ENCODE data around the gene CDHR1. TPM values are rescaled to one million over a fixed set of nuclear protein-coding genes. Genes with fewer than 3 reads are reported as not detected.
"Not testable (repeated sequence)": the region's sequence is repeated elsewhere in the genome, so short reads cannot be mapped to it uniquely, and the experiment has no call there.

The CDHR1 gene
- total RNA-seq, 1 donor from 2014 or later: 0.66 TPM

- DNase-seq (ENCODE audit: low spot score): no peak
Observed at GRCh38 chr10:84175436-84175835, 18.9 kb upstream of the CDHR1 start.

- DNase-seq (ENCODE audit: low spot score): no peak
Observed at GRCh38 chr10:84176351-84176750, 18.0 kb upstream of the CDHR1 start.

DNA sequence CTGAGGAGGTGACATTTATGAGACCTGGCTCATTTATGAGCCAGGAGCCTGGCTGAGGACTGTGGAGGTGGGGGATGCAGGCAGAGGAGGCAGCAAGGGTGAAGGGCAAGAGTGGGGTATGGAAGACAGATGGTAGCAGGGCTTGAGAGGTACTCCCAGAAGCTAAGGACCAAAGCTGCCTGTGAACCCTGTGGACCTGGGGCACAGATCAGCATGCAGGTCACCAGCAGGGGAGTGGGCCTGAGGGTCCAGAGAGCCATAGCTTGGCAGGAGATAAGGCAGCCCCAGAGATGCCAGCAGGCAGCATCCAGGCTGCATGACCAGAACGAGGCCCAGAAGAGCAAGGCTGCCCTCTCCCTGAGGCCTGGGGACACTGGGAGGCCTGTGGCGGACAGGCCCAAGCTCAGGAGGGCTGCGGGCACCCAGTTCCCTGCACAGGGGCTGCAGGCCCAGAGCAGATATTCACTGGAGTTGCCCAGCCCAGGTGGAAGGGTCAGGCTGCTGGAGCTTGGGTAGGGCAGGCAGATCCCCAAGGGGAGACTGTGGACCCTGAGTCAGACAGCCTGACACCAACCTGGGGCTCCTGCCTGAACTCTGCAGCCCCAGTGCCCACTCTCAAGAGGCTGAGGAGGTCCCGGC lies 17.4 kb upstream of the CDHR1 start:
- no peak for DNase-seq (ENCODE audit: low spot score)

DNA sequence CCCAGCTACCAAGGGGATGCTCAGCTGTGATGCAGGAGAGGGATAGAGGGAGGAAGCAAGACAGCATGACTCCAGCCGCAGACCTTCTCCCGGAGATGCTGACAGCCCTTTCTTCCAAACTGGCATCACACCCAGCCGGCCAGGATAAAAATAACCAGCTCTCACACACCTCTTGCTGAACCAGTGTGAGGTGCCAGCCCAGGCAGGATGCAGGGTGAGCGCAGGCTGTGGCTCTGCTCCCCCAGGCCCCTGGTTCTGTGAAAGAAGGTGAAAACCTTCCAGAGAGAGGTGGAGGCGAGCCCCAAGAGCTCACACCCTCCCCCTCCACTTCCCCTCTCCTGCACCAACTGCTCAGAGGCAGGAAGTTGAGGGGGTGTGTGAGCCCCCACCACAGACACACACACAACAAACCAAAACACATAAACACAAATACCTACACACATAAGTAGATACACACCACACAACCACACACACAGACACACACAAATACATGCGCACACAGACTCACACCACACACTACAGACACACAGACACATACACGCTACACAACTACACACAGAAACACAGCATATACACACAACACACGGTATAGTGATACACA lies 16.7 kb upstream of the CDHR1 start:
- DNase-seq (ENCODE audit: low spot score): peak; percentile 36

DNA sequence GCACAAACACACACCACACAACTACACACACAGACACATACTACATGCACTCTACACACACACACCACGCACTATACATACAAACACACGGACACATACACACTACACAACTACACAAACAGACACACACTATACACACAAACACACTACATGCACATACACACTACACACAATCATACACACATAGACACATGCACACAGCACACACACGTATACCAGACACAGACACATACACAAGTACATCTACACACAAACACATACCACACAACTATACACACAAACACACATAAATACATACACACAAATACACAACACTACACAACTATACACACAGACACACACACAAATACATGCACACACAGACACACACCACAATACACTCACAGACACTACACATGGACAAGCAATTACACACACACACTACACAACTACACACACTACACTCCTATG lies 16.2 kb upstream of the CDHR1 start:
- no peak for DNase-seq (ENCODE audit: low spot score)

DNA sequence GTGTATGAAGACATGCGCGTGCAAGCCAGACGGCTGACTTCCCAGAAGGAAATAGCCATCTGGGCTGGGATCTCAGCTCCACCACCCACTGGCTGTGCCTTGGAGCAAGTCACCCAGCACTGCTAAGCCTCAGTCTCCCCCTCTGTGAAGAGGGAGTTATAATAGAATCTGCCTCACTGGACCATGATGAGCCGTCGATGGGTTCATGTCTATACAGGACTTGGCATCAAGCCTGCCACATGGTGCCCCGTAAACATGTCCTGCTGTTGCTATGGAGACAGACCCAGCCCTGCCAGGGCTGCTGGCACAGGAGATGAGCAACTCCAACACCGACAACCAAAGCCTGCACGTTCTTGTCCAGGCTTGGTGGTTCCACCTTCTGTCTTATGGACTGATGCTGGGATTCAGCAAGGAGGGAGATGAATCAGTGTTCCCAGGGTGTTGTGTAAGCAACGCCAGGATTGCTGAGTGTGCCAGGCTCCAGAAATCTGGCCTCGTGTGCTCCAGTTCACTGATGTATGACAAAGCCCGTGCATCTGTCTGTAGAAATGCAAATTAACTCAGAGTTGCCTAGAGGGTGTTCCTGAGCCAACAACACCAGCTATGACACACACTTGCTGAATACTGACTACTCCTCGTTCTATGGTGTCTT lies 15.2 kb upstream of the CDHR1 start:
- no peak for DNase-seq (ENCODE audit: low spot score)

DNA sequence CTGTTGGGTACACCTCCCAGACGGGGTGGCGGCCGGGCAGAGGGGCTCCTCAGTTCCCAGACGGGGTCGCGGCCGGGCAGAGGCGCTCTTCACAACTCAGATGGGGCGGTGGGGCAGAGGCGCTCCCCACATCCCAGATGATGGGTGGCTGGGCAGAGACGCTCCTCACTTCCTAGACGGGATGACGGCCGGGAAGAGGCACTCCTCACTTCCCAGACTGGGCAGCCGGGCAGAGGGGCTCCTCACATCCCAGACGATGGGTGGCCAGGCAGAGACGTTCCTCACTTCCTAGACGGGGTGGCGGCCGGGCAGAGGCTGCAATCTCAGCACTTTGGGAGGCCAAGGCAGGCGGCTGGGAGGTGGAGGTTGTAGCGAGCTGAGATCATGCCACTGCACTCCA lies 14.0 kb upstream of the CDHR1 start:
- not testable (repeated sequence) for DNase-seq (ENCODE audit: low spot score)

DNA sequence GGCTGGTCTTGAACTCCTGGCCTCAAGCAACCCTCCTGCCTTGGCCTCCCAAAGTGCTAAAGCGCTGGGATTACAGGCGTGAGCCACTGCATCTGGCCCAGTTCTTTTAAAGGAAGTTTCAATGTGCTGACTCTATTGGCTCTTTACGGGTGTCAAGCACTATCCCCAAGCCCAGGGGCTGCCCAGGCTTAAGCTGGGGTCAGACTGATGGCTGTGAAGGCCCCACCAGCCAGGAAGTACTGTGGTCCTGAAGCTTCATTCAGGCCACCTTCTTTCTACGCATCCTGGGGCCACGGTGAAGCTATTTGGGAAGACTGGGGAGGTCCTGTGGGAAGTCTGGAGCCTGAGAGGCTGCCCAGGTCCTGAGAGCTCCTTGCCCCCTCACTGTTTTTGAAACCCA lies 12.7 kb upstream of the CDHR1 start:
- no peak for DNase-seq (ENCODE audit: low spot score)

- no peak for DNase-seq (ENCODE audit: low spot score)
Observed at GRCh38 chr10:84184517-84184916, 9.8 kb upstream of the CDHR1 start.

DNA sequence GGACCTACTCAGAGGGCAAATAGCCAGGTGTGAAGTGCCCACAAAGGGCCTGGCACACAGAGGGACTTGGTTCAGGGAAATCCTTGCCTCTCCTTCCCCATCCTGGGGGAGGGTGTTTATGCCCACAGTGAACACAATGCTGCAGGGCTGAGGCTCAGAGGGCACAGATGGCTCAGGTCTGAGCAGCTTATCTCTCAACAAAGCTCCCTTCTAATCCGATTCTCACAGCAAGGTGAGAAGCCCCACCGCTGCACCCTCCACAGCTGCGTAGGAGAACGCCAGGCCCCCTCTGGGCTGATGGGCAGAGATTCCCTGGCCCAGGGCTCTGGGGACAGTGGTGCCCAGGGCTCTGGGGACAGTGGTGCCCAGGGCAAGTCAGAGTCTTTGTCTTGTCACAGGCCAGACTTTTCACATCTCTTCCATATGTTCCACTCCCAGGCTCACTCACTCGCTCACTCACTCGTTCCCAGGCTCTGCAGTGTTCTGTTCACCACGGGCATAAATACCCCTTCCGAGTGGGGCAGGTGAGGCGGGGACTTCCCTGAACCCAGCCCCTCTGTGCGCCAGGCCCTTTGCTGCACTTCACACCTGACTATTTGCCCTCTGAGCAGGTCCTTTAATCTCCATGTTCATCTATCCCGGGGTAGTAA lies 8.7 kb upstream of the CDHR1 start:
- DNase-seq (ENCODE audit: low spot score): no peak

DNA sequence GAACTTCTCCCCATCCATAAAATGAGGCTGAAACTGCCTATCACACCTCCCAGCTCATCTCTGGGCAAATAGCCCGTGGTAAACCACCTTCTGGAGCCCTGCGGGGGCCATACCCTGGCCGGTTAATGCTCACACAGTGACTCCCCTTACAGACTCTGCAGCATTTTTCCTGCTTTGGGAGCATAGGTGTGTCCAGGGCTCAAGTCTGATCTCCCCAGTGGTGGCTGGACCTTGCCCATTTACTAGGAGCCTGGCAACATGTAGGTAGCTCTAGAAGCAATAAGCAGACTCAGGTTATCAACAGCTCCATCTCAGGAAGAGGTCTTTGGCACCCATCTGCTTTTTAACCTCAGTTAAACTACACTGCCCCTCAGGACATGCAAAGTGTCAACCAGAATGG lies 5.5 kb upstream of the CDHR1 start:
- no peak for DNase-seq (ENCODE audit: low spot score)

- DNase-seq (ENCODE audit: low spot score): no peak
Observed at GRCh38 chr10:84190621-84191020, 3.7 kb upstream of the CDHR1 start.

DNA sequence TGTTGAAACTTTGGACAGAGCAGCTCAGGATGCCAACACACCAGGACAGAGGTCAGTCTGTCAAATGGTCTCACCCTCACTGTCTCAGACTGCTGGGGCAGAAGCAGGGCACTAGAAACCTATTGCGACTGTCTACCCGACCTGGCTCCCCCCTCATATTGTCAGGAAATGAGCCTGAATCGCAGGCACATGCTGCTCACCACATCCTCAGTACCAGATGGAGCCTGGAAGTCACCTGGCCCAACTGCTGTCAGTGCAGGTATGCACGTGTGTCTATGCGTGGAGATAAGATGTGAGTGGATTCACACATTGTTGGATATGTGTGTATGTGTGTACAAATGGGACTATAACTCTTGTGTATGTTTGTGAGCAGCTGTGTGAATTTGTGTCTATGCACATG lies 3.2 kb upstream of the CDHR1 start:
- no peak for DNase-seq (ENCODE audit: low spot score)

DNA sequence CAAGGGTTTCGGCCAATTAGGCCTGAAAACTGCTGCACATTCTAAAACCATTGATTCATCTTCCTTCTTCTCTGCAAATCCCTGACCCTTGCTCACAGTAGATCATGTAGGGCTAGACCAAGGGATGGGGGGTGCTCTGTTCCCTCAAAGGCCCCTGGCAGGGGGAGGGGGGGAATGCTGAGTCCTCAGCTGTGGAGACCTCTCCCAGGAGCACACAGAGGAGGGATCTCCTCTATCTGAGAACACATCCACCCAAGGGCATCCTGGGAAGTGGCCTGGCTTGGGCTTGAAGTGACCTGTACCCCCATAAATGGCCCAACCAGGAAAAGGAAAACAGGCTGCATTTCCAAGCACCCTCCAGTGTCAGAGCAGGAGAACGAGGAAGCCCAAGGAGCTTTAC lies 1.0 kb upstream of the CDHR1 start:
- DNase-seq (ENCODE audit: low spot score): no peak

GRCh38 chr10:84193846-84194423 lies 402 bp upstream of the CDHR1 start:
- no peak for DNase-seq (ENCODE audit: low spot score)

- no peak for DNase-seq (ENCODE audit: low spot score)
Observed at GRCh38 chr10:84195044-84195830, 900 bp downstream of the CDHR1 start.

DNA sequence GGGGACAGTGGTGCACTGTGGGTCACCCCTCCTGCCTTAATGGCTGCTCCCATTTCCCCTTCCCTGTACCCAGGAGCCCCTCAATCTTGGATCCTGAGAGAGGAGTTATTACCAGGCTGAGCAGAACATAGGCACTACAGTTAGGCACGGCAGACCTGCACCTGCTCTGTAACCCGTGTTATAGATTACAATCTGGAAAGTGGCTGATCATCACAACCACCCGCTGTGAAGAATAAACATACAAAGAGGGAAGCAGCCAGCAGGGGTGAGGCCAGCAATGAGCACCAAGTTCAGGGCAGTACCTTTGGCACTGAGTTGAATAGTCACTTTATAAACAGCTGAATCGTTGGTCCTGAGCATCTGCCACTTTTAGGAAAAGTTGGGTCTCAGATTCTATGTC lies 1.7 kb downstream of the CDHR1 start:
- no peak for DNase-seq (ENCODE audit: low spot score)

- DNase-seq (ENCODE audit: low spot score): peak; percentile 42
Observed at GRCh38 chr10:84196941-84197340, 2.6 kb downstream of the CDHR1 start.

DNA sequence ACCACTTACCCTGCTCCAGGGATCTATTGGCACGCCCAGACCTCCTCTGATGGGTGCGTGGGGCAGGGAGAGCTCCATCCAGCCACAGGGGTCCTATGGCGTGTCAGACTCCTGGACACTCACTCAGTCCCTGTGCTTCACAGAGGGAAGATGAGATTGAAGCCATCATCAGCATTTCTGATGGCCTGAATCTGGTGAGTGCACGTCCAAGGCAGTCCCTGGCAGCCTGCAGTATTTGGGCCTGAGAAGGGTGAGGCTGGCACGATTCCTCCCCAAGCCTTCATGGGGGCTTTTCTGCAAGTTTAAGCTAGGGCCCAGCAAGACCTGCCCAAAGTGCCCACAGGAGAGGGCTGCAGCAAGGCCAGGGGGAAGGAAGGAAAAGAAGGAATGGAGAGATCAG lies 3.3 kb downstream of the CDHR1 start:
- no peak for DNase-seq (ENCODE audit: low spot score)

DNA sequence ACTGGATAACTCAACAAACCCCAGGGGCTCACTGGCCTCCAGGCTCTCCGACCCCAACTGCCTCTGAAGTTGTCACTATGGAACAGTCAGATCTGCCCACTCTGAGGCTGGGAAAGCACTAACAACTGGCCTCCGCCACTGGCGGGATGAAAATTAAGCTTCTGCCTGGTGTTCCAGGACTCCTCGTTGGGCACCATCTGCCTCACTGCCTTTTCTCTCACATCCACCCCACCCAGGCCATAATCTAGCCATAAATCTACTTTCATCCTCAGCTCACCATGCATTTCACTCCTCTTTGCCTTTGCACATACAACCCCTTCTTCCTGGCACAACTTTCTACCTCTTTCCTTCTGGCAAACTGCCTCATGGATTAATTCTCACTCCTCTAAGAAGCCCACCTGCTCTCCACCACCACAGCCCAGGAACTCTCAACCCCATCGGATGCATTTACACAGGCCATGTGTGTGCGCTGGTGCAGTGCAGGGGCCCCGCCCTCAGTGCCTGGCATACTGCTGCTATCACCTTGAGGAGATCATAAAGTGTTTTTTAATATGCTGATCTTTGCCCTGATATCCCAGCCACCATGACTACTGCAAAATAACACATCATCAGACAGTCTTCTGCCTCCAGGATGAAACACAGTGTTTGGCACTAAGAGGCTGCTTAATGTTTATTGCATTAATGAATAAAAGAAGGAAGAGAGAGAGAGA lies 4.0 kb downstream of the CDHR1 start:
- DNase-seq (ENCODE audit: low spot score): no peak
